Effector CD4-positive, alpha-beta T cell (primary cell): ENCODE measurements around the gene RC3H2.

Source experiments
- DNase-seq: peaks from one replicate; pipeline ENCODE4 v3.0.0-alpha.2; 2020
- total RNA-seq: gene quantifications from one replicate; lab custom pipeline; 2026; lab: John Stamatoyannopoulos, UW

RC3H2 gene
- total RNA-seq: 149 reads per million, percentile 89 among the genes with 10 or more reads in this experiment

- peak; percentile 97 for DNase-seq
Measured at GRCh38 chr9:122904823-122905710, at the start of gene RC3H2. TSS of gene RC3H2 (minus strand) at chr9:122905359. CDS start at chr9:122897509, 7,850 bp downstream.

- no peak for DNase-seq
Measured at GRCh38 chr9:122954253-122954691, 49.1 kb upstream of the RC3H2 start.

GRCh38 chr9:122951056-122951455 lies 45.9 kb upstream of the RC3H2 start:
- DNase-seq: no peak

GRCh38 chr9:122950263-122950662 lies 45.1 kb upstream of the RC3H2 start:
- no peak for DNase-seq

GRCh38 chr9:122949696-122950095 lies 44.5 kb upstream of the RC3H2 start:
- no peak for DNase-seq

- DNase-seq: no peak
Measured at GRCh38 chr9:122948313-122948712, 43.2 kb upstream of the RC3H2 start.

- no peak for DNase-seq
Measured at GRCh38 chr9:122946461-122947005, 41.4 kb upstream of the RC3H2 start.

GRCh38 chr9:122944960-122945888 lies 40.1 kb upstream of the RC3H2 start:
- DNase-seq: no peak

GRCh38 chr9:122941582-122942234 lies 36.5 kb upstream of the RC3H2 start:
- DNase-seq: no peak

GRCh38 chr9:122940749-122941581 lies 35.8 kb upstream of the RC3H2 start, which contains the start of gene RABGAP1:
TSS of gene RABGAP1 (plus strand) at chr9:122941020. CDS start at chr9:122957060, 16,040 bp downstream.
- peak; percentile 98 for DNase-seq

GRCh38 chr9:122940454-122940748 lies 35.2 kb upstream of the RC3H2 start:
- DNase-seq: no peak

GRCh38 chr9:122939601-122940000 lies 34.4 kb upstream of the RC3H2 start:
- no peak for DNase-seq

GRCh38 chr9:122936883-122937282 lies 31.7 kb upstream of the RC3H2 start:
- no peak for DNase-seq

GRCh38 chr9:122936464-122936863 lies 31.3 kb upstream of the RC3H2 start:
- DNase-seq: no peak

- DNase-seq: peak; percentile 87
Measured at GRCh38 chr9:122931226-122932121, 26.3 kb upstream of the RC3H2 start, which contains the start of gene ZBTB26. TSS of gene ZBTB26 (minus strand) at chr9:122931512. CDS start at chr9:122919934, 11,578 bp downstream.

- no peak for DNase-seq
Measured at GRCh38 chr9:122930541-122931225, 25.5 kb upstream of the RC3H2 start.

- DNase-seq: no peak
Measured at GRCh38 chr9:122929796-122930354, 24.7 kb upstream of the RC3H2 start.

GRCh38 chr9:122923947-122924346 lies 18.8 kb upstream of the RC3H2 start:
- DNase-seq: no peak

- DNase-seq: no peak
Measured at GRCh38 chr9:122922713-122923112, 17.6 kb upstream of the RC3H2 start.
